Measurements from ENCODE around the gene LRRIQ3. TPM values are rescaled to one million over a fixed set of nuclear protein-coding genes. Genes with fewer than 3 reads are reported as not detected.
"Not testable (repeated sequence)": the region's sequence is repeated elsewhere in the genome, so short reads cannot be mapped to it uniquely, and the experiment has no call there.

The LRRIQ3 gene
- total RNA-seq, 2 donors from 2014 or later, result 0.26 TPM; not detected in 1

DNA sequence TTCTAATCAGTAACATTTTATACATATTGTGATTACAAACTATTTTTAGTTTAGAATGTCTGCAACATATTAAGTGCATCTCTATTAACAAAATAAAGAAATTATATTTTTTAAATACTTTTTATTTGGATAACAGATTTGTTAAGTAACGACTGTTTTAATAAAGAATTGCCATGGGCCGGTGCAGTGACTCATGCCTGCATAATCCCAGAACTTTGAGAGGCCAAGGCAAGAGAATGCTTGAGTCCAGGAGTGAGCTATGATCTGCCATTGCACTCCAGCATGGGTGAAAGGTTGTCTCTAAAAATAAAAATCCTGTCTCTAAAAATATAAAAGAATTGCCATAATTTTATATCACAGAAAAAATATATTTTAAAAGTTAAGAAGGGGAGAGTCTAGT is 4.1 kb downstream of the LRRIQ3 start:
- WGBS, 2 donors, result 50 to 56% methylated on average over 2 of the region's 2 CpGs
- intact Hi-C loops (cut with DNase I), result no loop called here
- H3K27ac ChIP-seq, result no peak overlapping the region
- no peaks in the 10 kb centered on the region for H3K36me3 ChIP-seq (replicated peaks in 1 of 2; ENCODE audit: insufficient read depth in 1 of 2, low read depth in 2 of 2)
- no peaks in the 10 kb centered on the region for H3K9me3 ChIP-seq
- H3K27me3 ChIP-seq, result no peaks in the 10 kb centered on the region
- DNase-seq, result no peak
- no peak overlapping the region for H3K4me3 ChIP-seq
- ATAC-seq, result no peak
- H3K4me1 ChIP-seq, result peaks cover 7% of the 10 kb centered on the region
- no peak for TF ChIP-seq POLR2A (IDR thresholded peaks at IDR 0.05)
- TF ChIP-seq, protein P1, sequence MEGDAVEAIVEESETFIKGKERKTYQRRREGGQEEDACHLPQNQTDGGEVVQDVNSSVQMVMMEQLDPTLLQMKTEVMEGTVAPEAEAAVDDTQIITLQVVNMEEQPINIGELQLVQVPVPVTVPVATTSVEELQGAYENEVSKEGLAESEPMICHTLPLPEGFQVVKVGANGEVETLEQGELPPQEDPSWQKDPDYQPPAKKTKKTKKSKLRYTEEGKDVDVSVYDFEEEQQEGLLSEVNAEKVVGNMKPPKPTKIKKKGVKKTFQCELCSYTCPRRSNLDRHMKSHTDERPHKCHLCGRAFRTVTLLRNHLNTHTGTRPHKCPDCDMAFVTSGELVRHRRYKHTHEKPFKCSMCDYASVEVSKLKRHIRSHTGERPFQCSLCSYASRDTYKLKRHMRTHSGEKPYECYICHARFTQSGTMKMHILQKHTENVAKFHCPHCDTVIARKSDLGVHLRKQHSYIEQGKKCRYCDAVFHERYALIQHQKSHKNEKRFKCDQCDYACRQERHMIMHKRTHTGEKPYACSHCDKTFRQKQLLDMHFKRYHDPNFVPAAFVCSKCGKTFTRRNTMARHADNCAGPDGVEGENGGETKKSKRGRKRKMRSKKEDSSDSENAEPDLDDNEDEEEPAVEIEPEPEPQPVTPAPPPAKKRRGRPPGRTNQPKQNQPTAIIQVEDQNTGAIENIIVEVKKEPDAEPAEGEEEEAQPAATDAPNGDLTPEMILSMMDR (IDR thresholded peaks at IDR 0.05), result no peak

DNA sequence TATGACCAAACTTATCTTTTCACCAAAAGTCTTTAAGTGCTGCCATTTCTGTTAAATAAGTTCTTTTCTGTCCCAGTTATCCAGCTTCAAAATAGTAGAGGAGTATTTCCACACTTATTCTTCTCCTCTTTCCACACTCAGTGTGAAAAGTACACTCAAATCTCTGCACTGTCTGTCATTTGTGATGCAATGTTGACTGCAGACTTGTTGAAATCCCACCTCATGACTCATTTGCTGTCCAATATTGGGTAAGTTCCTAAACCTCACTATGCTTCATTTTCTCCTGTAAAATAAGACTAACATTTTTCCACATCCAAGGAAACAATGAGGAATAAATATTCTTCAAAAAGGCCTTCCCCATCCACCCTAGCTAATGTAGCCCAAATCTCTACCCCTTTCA is 17.5 kb downstream of the LRRIQ3 start:
- intact Hi-C loops (cut with DNase I), result no loop called here
- DNase-seq, result no peak
- Histone ChIP-seq H3K27ac (no peak overlapping the region), H3K4me1 (no peaks in the 10 kb centered on the region), H3K4me3 (no peak overlapping the region), H3K27me3 (no peaks in the 10 kb centered on the region), H3K9me3 (peaks cover 0 to under 1% (median 0%) of the 10 kb centered on the region in 3 donors), H3K36me3 (replicated peaks in 1 of 2; ENCODE audit: insufficient read depth in 1 of 2, low read depth in 2 of 2) (no peaks in the 10 kb centered on the region)
- ATAC-seq, result no peak
- TF ChIP-seq, protein P1 (IDR thresholded peaks at IDR 0.05), result no peak
- no peak for TF ChIP-seq POLR2A (IDR thresholded peaks at IDR 0.05)

DNA sequence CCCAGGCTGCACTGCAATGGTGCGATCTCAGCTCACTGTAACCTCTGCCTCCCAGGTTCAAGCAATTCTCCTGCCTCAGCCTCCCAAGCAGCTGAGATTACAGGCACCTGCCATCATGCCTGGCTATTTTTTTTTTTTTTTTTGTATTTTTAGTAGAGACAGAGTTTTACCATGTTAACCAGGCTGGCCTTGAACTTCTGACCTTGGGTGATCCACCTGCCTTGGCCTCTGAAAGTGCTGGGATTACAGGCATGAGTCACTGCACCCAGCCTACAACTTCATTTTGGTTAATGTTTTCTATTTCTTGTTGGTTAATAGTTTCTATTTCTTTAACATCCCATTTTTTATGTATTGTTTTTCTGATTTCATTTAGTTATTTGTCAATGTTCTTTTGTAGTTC is 23.6 kb downstream of the LRRIQ3 start:
- WGBS, 2 donors, result 82 to 87% methylated on average over 1 of the region's 1 CpG
- H3K36me3 ChIP-seq (replicated peaks in 1 of 2; ENCODE audit: insufficient read depth in 1 of 2, low read depth in 2 of 2); H3K27me3 ChIP-seq; H3K4me3 ChIP-seq; H3K4me1 ChIP-seq; DNase-seq; H3K27ac ChIP-seq; intact Hi-C loops (cut with DNase I); ATAC-seq: not testable (repeated sequence)
- peaks cover 0 to 15% (median 0%) of the 10 kb centered on the region in 3 donors for H3K9me3 ChIP-seq

DNA sequence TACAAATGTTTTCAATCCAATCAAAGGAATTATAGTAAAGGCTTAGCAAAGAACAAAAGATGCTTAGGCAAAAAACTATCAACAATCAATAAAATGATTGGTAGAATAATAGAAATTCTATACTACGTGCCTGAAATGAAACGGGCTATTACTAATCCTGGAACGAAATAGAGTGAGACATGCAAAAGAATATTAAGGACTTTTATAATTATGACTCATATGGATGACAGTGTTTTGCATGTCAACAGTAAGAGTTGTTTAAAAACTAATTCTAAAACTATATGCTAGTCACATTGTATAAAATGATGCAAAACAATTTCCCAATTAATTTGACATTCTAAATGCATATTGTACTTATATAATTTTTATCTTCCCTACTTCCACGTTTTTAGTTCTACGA is 35.6 kb downstream of the LRRIQ3 start:
- WGBS, 2 donors, result 50 to 55% methylated on average over 5 of the region's 5 CpGs
- Histone ChIP-seq H3K27ac (no peak overlapping the region), H3K36me3 (replicated peaks in 1 of 2; ENCODE audit: insufficient read depth in 1 of 2, low read depth in 2 of 2) (no peaks in the 10 kb centered on the region), H3K27me3 (no peaks in the 10 kb centered on the region), H3K9me3 (no peaks in the 10 kb centered on the region), H3K4me1 (no peaks in the 10 kb centered on the region), H3K4me3 (no peak overlapping the region)
- TF ChIP-seq, protein P1 (IDR thresholded peaks at IDR 0.05), result no peak
- TF ChIP-seq POLR2A (IDR thresholded peaks at IDR 0.05), result no peak
- intact Hi-C loops (cut with DNase I), result no loop called here
- ATAC-seq, result no peak
- DNase-seq, result no peak

DNA sequence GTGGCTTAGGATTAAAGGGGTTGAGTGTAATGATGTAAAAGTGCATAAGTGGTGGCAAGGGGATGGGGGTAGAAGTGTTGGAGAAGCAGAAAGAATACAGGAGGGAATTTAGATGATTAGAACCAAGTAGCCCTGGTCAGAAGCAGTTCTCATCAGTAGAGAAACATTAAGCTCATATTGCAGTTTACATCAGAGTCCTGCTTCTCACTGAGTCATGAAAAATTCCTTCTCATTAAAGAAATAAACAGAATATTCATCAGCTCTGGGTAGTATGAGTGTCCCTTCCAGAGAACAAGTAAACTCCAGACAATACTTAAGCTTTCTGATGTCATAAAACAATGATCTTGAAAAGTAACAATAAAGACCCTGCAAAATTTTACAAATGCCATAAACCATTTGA is 36.5 kb downstream of the LRRIQ3 start:
- DNase-seq (no peak), ATAC-seq (no peak)

More for the DNA sequence above, 36.5 kb downstream of the LRRIQ3 start:
- intact Hi-C loops (cut with DNase I), result no loop called here
- H3K36me3 ChIP-seq (replicated peaks in 1 of 2; ENCODE audit: insufficient read depth in 1 of 2, low read depth in 2 of 2), result no peaks in the 10 kb centered on the region
- TF ChIP-seq POLR2A (IDR thresholded peaks at IDR 0.05), result no peak
- TF ChIP-seq, protein P1 (IDR thresholded peaks at IDR 0.05), result no peak
- no peaks in the 10 kb centered on the region for H3K9me3 ChIP-seq
- H3K27me3 ChIP-seq, result no peaks in the 10 kb centered on the region
- H3K4me1 ChIP-seq, result no peaks in the 10 kb centered on the region
- H3K27ac ChIP-seq, result no peak overlapping the region
- H3K4me3 ChIP-seq, result no peak overlapping the region
